ENCODE data around the gene THRB. TPM values are rescaled to one million over a fixed set of nuclear protein-coding genes. Genes with fewer than 3 reads are reported as not detected.
A peak's percentile ranks its signal among the peaks of the same experiment; 100 is the strongest.

Gene THRB
- 2.0 and 2.6 TPM in 2 replicates for polyA plus RNA-seq (2011; rRNA removed)
- polyA plus RNA-seq (2012; cell fraction: cytosol; rRNA removed), result 0.16 and 0.25 TPM in 2 replicates
- polyA plus RNA-seq (2012; cell fraction: nucleus; rRNA removed), result 0.22 and 0.37 TPM in 2 replicates
- 2.2 to 2.3 TPM (median 2.3 TPM) in 3 replicates for polyA plus RNA-seq (2017; fragmentation: RNase III; extraction: RNeasy Plus Mini Kit Qiagen cat#74134 plus additional on column Dnase treatment)
- 3.3 and 4.1 TPM in 2 replicates for polyA minus RNA-seq (2011; rRNA and poly(A)+ RNA removed)

- Histone ChIP-seq H3K27ac (peak within 1 kb of the TSS; percentile 88 to 92), H3K4me1 (peaks cover 32% of the 10 kb centered on the region), H3K4me3 (peak within 1 kb of the TSS; percentile 93), H3K4me2 (peak within 1 kb of the TSS; percentile 92), H3K9me3 (no peaks in the 10 kb centered on the region)
- WGBS (ENCODE audit: missing lambda C conversion rate), result 1% methylated on average over 18 of the region's 80 CpGs
- peak; percentile 68 to 70 for DNase-seq (ENCODE audit: low read depth in 1 of 2, low spot score in 1 of 2)
- ATAC-seq, result peak; percentile 79 to 90
- ChIA-PET POLR2A (no interaction called here), CTCF (interaction anchor here (1.1 to 3.6 kb wide), 4 partner anchors 10 to 230 kb away, joined by 3 to 23 read pairs (median 15); no protein-coding TSS in a partner anchor)
- FAIRE-seq, result no peak
- peak in 1 of 2 experiments; percentile 20; a peak in 2 of 5 replicates for TF ChIP-seq JUN (IDR thresholded peaks at IDR 0.05)
- TF ChIP-seq NPAS2 (CRISPR knock-in tag; IDR thresholded peaks at IDR 0.05; ENCODE audit: borderline replicate concordance), result no peak
- peak; percentile 52; the same call in 1 of the 2 replicates for TF ChIP-seq E2F6 (IDR thresholded peaks at IDR 0.05; ENCODE audit: borderline replicate concordance, low read depth)
- TF ChIP-seq CTCF (IDR thresholded peaks at IDR 0.05), result peak; percentile 22
- TF ChIP-seq POLR2AphosphoS2 (conservative IDR thresholded peaks at IDR 0.05; ENCODE audit: low read length), result no peak
- TF ChIP-seq REST (IDR thresholded peaks at IDR 0.05), result no peak
- no peak for TF ChIP-seq HOXB13 (CRISPR knock-in tag; IDR thresholded peaks at IDR 0.05; ENCODE audit: low read depth)
- no peak for TF ChIP-seq GATA3 (IDR thresholded peaks at IDR 0.05; ENCODE audit: borderline replicate concordance)
- TF ChIP-seq KDM1A (IDR thresholded peaks at IDR 0.05; ENCODE audit: low read depth), result no peak
- TF ChIP-seq ZSCAN20 (CRISPR knock-in tag; IDR thresholded peaks at IDR 0.05), result no peak
- no peak for TF ChIP-seq FOSL2 (IDR thresholded peaks at IDR 0.05)
- no peak for TF ChIP-seq FOSL2 (CRISPR knock-in tag; IDR thresholded peaks at IDR 0.05)
- TF ChIP-seq RAD21 (conservative IDR thresholded peaks at IDR 0.05 in 1 of 2, IDR thresholded peaks at IDR 0.05 in 1 of 2), result peak in 1 of 2 experiments; percentile 14; a peak in 1 of 5 replicates
- TF ChIP-seq BCL3 (IDR thresholded peaks at IDR 0.05), result peak; percentile 13; the same call in 1 of the 3 replicates
- TF ChIP-seq SREBF2 (IDR thresholded peaks at IDR 0.05), result no peak
- no peak for TF ChIP-seq HOXB5 (CRISPR knock-in tag; IDR thresholded peaks at IDR 0.05)
- TF ChIP-seq NR3C1 (IDR thresholded peaks at IDR 0.05), result no peak
- peak; percentile 24; the same call in 1 of the 2 replicates for TF ChIP-seq MAX (IDR thresholded peaks at IDR 0.05)
Observed at GRCh38 chr3:24494618-24495325, at the start of gene THRB. Gene THRB, minus strand, starts transcription at chr3:24494850.
